Hepatic stellate cell (primary cell): ENCODE data around the gene STAB1.

ENCODE experiments used
- DNase-seq: peaks from one replicate; pipeline ENCODE4 v3.0.0; 2011; ENCODE audit warnings: low spot score

The STAB1 gene

GRCh38 chr3:52483577-52484381, 11.4 kb upstream of the STAB1 start:
- DNase-seq = no peak

GRCh38 chr3:52484680-52485461, 10.3 kb upstream of the STAB1 start:
- DNase-seq = no peak

- no peak for DNase-seq
Measured at GRCh38 chr3:52487050-52487787, 7.9 kb upstream of the STAB1 start.

DNA sequence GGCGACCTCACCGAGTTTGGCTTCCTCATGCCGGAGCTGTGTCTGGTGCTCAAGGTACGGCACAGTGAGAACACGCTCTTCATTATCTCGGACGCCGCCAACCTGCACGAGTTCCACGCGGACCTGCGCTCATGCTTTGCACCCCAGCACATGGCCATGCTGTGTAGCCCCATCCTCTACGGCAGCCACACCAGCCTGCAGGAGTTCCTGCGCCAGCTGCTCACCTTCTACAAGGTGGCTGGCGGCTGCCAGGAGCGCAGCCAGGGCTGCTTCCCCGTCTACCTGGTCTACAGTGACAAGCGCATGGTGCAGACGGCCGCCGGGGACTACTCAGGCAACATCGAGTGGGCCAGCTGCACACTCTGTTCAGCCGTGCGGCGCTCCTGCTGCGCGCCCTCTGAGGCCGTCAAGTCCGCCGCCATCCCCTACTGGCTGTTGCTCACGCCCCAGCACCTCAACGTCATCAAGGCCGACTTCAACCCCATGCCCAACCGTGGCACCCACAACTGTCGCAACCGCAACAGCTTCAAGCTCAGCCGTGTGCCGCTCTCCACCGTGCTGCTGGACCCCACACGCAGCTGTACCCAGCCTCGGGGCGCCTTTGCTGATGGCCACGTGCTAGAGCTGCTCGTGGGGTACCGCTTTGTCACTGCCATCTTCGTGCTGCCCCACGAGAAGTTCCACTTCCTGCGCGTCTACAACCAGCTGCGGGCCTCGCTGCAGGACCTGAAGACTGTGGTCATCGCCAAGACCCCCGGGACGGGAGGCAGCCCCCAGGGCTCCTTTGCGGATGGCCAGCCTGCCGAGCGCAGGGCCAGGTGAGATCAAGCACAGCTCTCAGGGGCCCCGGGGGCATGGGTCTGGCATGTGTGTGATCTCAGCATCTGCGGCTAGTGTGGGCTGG, 7.1 kb upstream of the STAB1 start:
- no peak for DNase-seq

- DNase-seq = no peak
Measured at GRCh38 chr3:52488746-52489145, 6.4 kb upstream of the STAB1 start.

- no peak for DNase-seq
Measured at GRCh38 chr3:52489453-52489852, 5.7 kb upstream of the STAB1 start.

DNA sequence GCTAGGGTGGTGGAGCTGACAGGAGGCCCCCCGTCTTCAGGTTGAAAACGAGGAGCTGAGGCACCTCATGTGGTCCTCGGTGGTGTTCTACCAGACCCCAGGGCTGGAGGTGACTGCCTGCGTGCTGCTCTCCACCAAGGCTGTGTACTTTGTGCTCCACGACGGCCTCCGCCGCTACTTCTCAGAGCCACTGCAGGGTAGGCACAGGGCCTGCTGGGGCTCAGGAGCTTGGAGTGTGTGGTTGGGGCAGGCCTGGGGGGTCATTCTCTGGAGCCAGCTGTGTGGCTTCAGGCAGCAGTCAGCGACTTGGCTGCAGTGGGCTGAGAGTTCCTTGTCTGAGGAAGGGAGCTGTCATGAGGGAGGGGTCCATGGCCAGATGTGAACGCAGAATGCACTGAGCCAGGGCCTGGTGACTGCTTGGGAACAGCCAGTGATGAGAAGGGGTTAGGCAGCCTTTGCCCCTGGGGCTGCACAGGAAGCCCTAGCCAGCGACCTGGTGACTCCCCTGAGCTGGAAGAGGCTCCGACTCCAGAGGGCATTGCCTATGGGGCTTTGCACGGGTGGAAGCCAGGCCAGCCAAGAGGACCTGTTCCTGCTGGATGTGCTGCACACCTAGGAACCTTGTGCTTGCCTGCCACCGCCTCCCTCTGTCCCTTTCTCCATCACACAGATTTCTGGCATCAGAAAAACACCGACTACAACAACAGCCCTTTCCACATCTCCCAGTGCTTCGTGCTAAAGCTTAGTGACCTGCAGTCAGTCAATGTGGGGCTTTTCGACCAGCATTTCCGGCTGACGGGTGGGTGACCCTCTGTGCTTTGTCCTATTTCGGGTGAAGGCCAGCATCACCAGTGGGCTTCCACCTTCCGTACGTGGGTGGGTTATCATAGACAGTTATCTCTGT, 4.9 kb upstream of the STAB1 start:
- DNase-seq = no peak

- no peak for DNase-seq
Measured at GRCh38 chr3:52490939-52491526, 4.1 kb upstream of the STAB1 start.

DNA sequence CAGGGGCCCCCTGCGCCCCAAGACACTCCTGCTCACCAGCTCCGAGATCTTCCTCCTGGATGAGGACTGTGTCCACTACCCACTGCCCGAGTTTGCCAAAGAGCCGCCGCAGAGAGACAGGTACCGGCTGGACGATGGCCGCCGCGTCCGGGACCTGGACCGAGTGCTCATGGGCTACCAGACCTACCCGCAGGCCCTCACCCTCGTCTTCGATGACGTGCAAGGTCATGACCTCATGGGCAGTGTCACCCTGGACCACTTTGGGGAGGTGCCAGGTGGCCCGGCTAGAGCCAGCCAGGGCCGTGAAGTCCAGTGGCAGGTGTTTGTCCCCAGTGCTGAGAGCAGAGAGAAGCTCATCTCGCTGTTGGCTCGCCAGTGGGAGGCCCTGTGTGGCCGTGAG, 3.1 kb upstream of the STAB1 start:
- DNase-seq = no peak

DNA sequence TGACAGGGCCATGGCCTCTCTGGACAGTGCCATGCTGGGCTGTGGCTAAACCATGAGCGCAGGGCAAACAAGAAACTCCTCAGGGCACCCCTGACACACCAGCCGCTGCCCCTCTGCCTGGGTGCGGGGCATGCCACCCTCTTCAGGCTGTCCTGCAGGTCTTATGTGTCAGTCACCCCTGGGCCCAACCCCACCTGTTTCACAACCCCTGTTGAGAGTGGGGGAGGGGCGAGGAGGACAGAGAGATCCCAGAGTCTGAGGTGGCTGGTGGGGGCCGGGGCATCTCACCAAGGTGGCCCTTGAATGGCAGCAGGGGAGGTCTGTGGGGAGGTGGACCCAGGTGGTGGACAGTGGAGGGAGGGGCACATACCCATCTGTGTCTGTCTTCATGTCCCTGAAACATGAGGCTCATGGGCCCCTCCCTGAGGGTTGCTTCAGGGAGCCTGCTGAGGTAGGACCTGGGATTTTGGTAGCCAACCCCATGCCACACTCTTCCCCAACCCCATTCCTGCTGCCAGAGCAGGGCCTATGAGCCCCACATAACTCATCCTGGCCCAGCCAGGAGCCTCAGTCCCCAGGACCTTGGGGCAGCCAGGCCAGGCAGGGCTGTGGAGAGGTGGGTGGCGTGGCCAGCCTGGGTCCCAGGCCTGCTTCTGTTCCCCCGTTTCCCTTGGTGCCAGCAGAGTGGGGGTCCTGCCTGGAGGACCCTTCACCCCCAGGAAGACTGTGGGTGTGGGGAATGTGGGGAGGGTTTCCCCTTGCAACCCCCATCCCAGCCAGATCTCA, 1.7 kb upstream of the STAB1 start:
- DNase-seq = no peak

GRCh38 chr3:52494445-52494844, 693 bp upstream of the STAB1 start:
- no peak for DNase-seq

DNA sequence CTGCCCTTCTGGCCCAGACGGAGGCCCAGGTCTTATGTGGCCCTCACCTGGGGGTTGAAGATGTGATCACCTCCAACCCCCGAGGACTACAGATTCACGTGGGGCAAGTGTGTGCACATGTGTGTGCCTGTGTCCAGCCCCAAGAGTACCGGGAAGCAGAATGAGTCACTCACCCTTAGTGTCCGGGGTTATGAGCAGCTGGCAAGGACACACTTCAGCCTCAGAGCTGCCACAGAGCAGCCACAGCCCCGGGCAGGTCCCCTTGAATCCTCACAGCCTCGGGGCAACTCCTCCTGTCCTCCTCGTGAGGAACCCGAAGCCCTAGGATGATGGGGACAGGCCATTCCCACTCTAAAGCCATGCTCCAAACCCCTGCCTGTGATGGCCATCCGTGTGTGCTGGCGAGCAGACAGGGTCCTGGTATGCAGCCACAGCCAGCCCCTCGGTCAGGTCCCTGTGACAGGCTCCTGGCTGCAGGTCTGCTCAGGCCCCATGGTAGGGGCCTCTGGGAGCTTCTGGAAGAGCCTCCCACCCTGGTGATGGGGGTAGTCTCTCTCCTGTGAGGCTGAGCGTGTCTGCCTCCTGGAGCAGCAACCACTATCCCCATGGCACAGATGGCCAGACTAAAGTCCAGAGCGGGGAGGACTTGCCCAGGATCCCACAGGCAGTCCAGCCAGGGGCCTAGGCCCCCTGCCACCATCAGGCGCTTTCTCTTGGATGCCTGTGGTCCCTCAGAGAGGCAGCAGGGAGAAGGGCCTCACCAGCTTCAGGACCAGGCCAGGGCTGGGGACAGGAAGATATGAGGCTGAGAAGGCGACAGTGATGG, 852 bp downstream of the STAB1 start:
- DNase-seq = peak; percentile 61

DNA sequence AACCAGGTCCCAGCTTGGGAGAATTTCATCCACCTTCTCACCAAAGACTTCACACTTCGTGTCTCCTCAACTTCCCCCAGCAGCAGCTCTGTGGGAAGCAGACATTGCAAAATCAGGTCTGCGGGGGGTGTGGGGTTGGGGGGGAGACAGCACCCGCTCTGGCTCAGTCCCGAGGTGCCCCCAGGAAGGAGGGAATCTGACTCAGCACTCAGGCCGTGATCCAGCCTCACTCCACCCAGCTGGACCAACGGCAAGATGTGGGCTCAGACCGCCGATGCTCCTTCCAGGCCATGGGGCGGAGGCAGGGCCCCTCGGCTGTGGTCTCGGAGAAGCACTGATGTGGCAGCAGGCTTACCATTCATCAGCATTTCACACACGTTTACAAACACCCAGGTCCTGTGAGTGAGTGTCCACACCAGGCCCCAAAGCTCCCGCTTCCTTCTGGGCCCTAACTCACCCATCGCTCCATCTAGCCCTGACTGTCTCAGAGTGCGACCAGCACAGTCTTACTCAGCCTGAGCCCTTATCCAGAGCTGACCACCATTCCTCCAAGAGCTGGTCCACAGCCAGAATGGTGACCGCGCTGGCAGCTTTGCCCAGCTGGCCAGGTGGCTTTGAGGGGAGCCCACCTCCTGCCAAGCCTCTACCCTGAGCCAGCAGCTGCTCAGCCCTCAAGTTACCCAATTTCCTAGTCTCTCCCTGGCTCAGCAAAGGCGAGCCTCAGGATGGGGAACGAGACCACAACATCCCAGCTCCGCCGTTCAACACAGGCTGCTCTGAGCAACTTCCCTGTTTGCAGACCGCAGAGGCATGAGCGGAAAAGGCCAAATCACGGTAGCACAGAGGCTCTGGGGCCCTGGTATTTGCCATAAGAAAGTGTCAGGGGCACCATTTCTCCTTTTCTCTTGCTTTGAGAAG, 3.3 kb downstream of the STAB1 start:
- DNase-seq = no peak

DNA sequence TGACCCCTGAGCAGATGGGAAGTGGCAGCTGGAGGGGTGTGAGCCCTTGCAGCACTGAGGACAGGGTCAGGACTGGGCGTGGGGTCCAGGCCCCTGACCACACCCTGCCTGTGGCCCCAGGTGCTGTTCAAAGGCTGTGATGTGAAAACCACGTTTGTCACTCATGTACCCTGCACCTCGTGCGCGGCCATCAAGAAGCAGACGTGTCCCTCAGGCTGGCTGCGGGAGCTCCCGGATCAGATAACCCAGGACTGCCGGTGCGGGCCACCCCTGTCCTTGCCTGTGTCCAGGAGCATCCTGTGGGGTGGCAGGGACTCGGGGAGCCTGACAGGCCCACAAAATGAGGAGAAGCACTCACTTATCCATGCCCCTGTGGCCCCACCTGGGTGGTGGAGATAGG, 5.9 kb downstream of the STAB1 start:
- no peak for DNase-seq

DNA sequence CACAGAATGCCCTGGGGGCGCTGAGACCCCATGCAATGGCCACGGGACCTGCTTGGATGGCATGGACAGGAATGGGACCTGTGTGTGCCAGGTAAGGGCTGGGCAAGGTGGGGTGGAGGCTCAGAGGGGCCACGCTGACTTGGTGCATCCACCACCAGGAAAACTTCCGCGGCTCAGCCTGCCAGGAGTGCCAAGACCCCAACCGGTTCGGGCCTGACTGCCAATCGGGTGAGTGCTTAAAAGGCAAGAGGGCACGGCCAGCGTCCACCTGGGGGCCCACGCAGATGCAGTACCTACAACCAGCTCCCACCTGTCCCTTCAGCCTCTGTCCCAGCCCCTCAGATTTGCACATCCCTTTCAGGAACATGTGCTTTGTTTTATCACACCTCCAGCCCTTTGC, 6.9 kb downstream of the STAB1 start:
- no peak for DNase-seq

DNA sequence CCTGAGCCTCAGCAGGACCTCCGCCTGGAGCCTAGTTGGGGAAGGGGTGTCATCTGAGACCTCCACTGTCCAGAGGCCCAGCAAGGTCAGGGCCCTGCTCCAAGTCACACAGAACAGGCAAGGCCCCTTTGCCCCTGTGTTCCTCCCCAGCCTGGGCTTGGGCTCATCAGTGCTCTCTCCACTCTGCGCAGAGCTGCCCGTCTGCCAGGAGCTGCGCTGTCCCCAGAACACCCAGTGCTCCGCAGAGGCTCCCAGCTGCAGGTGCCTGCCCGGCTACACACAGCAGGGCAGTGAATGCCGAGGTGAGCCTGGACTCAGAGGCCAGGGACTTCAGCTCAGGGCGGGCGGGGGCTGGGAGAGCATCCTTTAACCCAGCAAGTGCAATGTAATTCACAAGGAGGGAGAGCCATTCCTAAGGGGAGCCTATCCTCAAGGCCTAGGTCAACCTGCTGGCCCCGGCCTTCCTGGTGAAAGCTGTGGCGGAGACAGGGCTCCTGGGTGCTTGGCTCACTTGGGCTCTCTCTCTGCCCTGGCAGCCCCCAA, 7.7 kb downstream of the STAB1 start:
- no peak for DNase-seq

DNA sequence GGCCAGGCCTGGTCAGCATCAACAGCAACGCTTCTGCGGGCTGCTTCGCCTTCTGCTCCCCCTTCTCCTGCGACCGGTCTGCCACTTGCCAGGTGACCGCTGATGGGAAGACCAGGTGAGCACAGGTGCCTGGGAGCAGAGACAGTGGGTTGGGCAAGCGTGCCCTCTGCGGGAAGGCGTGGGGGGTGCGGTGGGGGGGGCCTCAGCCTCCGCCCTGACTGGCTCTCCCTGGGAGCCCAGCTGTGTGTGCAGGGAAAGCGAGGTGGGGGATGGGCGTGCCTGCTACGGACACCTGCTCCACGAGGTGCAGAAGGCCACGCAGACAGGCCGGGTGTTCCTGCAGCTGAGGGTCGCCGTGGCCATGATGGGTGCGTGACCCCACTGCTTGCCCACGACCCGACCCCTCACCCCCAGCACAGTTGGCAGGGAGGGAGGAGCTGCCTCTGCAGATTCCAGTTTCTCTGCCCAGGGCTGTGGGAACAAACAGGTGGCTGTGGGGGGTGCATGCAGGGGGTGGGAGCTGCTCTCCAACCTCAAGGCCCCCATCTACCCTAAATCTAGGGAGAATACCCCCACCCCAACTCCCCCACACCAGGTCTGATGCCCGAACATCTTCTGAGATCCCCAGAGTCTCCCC, 8.8 kb downstream of the STAB1 start:
- DNase-seq = no peak
